GM12874 (cell line): ENCODE measurements around the gene ANKRD28.

Experiments
- CTCF ChIP-seq: IDR thresholded peaks from 2 replicates; pipeline ENCODE4 v1.5.1; 2011; ENCODE audit warnings: low read depth, mild to moderate bottlenecking, control low read depth, low read length, moderate library complexity; ENCODE audit not compliant: insufficient read depth

ANKRD28 gene

DNA sequence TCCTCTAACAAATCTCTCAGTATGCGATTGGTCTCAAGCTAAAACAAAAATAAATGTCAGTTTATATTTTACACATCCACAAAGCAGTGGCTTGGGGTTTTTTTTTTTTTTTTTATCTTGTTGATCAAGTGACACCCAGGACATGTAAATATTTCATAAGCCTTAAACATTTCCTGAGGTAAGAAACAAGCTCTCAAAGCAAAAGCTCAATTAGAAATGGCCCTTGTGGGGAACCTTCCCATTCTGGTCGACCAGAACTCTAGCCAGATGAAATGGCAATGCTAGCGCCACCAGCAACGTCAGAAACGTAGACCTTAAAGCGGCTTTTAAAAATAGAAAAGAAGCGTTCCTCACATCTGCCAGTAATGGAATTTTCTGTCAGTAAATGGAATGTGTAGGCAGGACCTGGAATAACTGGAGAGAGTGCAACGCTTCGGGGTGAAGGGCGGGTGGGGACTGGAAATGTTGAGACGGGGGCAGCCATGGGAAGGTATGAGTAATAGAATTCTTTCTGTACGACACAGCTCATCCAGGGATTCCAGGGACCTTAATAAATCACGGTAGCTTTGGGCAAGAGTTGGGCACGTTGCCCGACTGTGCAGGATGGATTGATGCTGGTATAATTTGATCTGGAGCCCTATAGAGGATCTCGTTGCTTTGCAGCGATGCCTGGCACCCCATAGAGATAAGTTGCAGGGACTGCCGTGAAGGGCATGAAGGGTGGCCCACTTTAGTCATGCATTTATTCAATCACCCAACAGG lies 151.9 kb downstream of the ANKRD28 start:
- TF ChIP-seq CTCF: no peak

DNA sequence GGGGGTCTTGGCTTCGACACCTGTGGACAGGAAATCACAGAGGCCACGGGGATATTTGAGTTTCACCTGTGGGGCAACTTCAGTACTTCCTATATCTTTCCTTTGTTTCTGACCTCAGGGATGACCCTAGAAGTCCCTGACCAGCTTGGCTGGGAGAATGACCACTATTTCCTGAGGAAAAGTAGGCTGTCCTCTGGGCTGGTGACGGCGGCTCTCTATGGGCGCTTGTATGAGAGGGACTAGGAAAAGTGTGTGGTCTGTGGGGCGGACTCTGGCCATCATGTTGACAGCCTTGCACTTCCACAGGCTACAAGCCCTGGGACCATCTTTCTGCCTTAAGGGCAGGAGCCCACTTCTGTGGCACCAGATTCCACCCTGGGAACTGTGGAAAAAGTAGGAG lies 152.5 kb downstream of the ANKRD28 start:
- TF ChIP-seq CTCF: no peak

GRCh38 chr3:15638891-15639262 lies 158.9 kb downstream of the ANKRD28 start:
- no peak for TF ChIP-seq CTCF

- TF ChIP-seq CTCF: no peak
These were observed 159.4 kb downstream of the ANKRD28 start for GRCh38 chr3:15638193-15638890.

GRCh38 chr3:15637131-15637951 lies 160.4 kb downstream of the ANKRD28 start:
- no peak for TF ChIP-seq CTCF

- no peak for TF ChIP-seq CTCF
These were observed 161.6 kb downstream of the ANKRD28 start for GRCh38 chr3:15636028-15636709.

DNA sequence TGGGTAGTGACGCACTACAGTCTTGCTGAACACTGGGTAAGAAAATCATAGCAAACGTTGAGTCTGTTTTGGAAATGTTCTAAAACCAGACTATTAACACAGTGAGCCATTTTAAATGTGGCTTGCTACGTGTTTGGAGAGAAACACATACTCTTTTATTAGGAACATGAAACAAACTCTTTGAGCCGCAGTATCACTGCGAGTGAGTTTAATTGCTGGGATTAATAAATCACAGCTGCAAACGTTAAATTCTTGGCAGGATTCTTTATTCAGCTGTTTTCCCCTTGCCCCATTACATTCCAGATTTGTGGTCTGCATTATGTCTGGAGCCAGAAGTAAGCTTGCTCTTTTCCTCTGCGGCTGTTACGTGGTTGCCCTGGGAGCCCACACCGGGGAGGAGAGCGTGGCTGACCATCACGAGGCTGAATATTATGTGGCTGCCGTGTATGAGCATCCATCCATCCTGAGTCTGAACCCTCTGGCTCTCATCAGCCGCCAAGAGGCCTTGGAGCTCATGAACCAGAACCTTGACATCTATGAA lies 162.6 kb downstream of the ANKRD28 start:
- TF ChIP-seq CTCF: no peak
